Activated T-cell treated with anti-CD3 and anti-CD28 coated beads, Interleukin-2, amount 50 U/mL, for 4 hours (primary cell): ENCODE measurements around the gene MMEL1. TPM values are rescaled to one million over a fixed set of nuclear protein-coding genes. Genes with fewer than 3 reads are reported as not detected.

Source experiments
- ATAC-seq, 2 donors: fragments of 200-7000 bp; cut with Tn5 transposase; one replicate each; pipeline ENCODE4 v1.10.0; 2021
- DNase-seq: peaks from one replicate; pipeline ENCODE4 v3.0.0-alpha.2; 2020
- H3K27me3 Mint-ChIP-seq: one replicate; pipeline ENCODE4 v1.8.0; 2021; ENCODE audit warnings: low read depth, mixed read lengths
- H3K36me3 Mint-ChIP-seq: one replicate; pipeline ENCODE4 v1.8.0; 2022; ENCODE audit warnings: mixed read lengths; ENCODE audit not compliant: insufficient read depth
- H3K4me1 Mint-ChIP-seq: one replicate; pipeline ENCODE4 v1.8.0; 2021; ENCODE audit warnings: low read depth, mixed read lengths
- H3K4me3 Mint-ChIP-seq: one replicate; pipeline ENCODE4 v1.8.0; 2021; ENCODE audit warnings: mild to moderate bottlenecking, moderate library complexity, mixed read lengths
- H3K9me3 Mint-ChIP-seq: one replicate; pipeline ENCODE4 v1.8.0; 2021; ENCODE audit warnings: mixed read lengths
- total RNA-seq, 3 donors: library from RNA; stranded (reverse); gene quantifications; one replicate each; pipeline ENCODE4 v1.2.1, GENCODE V29; 2021

Gene MMEL1
- total RNA-seq, 3 donors from 2014 or later: 0.61 to 0.68 TPM; not detected in 1

- H3K4me1 Mint-ChIP-seq: peaks cover 21% of the 10 kb centered on the region
- no peaks in the 10 kb centered on the region for H3K9me3 Mint-ChIP-seq
- H3K36me3 Mint-ChIP-seq: peaks cover 14% of the 10 kb centered on the region
- DNase-seq (no peak), ATAC-seq (peak; percentile 39 to 42)
- no peaks in the 10 kb centered on the region for H3K27me3 Mint-ChIP-seq
- no peak overlapping the region for H3K4me3 Mint-ChIP-seq
These were observed 70.6 kb downstream of the MMEL1 start for GRCh38 chr1:2561898-2562895.

DNA sequence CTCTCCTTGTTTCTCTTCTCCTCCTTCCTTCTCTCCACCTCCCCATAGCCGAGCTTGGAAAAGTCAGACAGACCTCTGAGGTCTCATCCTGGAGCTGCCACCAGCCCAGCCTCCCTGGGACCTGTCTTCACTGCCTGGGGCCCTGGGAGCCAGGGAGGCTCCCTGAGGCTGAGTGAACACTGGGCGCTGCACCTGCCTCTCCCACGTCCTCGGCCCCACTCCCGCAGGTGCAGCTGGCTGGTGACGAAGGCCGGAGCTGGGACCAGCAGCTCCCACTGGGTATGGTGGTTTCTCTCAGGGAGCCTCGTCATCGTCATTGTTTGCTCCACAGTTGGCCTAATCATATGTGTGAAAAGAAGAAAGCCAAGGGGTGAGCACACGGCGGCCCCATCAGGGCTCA is 71.4 kb downstream of the MMEL1 start:
- ATAC-seq (no peak), DNase-seq (no peak)
- no peak overlapping the region for H3K4me3 Mint-ChIP-seq
- H3K27me3 Mint-ChIP-seq: no peaks in the 10 kb centered on the region
- H3K36me3 Mint-ChIP-seq: peaks cover 14% of the 10 kb centered on the region
- H3K4me1 Mint-ChIP-seq: peaks cover 22% of the 10 kb centered on the region
- H3K9me3 Mint-ChIP-seq: no peaks in the 10 kb centered on the region

DNA sequence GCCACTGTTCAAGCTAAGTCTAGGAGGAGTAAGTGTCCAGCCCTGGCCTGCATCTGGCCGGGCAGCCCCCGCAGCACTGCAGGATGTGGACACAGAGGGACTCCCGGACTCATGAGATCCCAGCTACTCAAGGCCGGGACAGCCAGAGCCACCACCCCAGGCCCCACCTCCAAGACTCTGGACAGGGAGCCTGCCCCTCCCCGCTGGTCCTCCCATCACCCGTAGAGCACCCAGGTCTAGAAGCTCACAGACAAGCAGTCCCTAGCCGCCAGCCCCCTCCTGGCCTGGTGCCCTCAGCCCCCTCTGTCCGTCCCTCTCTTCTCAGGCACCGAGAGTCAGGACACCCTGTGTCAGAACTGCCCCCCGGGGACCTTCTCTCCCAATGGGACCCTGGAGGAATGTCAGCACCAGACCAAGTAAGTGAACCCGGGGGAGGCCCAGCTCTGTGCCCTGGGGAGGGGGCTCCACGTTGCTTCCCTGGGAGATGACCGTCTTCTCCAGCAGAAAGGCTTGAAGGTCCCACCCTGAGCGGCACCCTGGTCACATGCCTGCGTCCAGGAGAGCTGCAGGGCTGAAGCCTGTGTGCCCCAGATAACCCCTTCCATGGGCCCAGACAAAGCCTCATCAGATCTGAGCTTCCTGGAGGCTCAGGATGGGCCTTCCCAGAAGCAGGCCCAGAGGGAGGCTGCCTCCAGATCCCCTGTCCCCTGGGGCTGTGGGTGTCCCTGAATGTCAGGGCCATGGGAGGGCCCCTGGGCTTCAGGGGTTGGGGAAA is 72.3 kb downstream of the MMEL1 start:
- H3K4me3 Mint-ChIP-seq: no peak overlapping the region
- DNase-seq (no peak), ATAC-seq (no peak)
- peaks cover 14% of the 10 kb centered on the region for H3K36me3 Mint-ChIP-seq
- no peaks in the 10 kb centered on the region for H3K9me3 Mint-ChIP-seq
- H3K4me1 Mint-ChIP-seq: peaks cover 29% of the 10 kb centered on the region
- H3K27me3 Mint-ChIP-seq: no peaks in the 10 kb centered on the region

DNA sequence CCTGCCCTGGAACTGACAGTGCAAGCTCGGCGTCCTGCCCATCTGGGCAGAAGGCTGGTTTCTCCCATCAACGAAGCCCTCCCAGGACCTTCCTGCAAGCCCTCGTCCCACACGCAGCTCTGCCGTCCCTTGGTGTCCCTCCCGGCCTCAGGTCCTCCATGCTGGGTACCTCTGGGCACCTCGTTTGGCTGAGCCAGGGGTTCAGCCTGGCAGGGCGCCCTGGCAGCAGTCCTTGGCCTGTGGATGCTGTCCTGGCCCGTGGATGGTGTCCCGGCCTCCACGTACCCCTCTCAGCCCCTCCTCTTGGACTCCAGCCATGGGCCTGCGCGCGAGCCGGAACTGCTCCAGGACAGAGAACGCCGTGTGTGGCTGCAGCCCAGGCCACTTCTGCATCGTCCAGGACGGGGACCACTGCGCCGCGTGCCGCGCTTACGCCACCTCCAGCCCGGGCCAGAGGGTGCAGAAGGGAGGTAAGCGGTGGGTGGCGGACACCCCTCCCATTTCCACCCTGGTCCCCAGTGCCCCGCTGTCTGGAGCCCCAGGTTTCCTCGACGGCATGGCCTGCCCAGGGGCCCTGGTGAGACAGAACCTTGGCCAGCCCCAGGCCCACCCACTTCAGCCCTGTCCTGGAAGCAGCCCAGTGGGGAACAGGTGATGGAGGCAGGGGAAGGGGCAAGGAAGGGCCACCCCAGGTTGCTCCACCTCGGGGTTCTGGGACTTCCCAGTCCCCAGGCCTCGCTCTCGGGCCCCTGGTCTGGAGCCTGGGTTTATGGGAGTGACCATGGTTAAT is 73.1 kb downstream of the MMEL1 start:
- peaks cover 35% of the 10 kb centered on the region for H3K4me1 Mint-ChIP-seq
- H3K4me3 Mint-ChIP-seq: no peak overlapping the region
- no peaks in the 10 kb centered on the region for H3K27me3 Mint-ChIP-seq
- no peaks in the 10 kb centered on the region for H3K9me3 Mint-ChIP-seq
- DNase-seq (no peak), ATAC-seq (no peak)
- peaks cover 14% of the 10 kb centered on the region for H3K36me3 Mint-ChIP-seq

DNA sequence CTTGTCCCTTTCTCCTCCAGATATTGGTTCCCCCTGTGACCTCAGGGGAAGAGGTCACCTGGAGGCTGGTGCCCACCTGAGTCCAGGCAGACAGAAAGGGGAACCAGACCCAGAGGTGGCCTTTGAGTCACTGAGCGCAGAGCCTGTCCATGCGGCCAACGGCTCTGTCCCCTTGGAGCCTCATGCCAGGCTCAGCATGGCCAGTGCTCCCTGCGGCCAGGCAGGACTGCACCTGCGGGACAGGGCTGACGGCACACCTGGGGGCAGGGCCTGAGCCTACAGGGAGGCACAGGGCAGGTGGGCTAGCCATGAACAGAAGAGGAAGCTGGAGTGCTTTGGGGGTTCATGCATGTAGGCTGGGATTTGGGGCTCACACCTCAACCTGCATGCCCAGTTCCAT is 74.0 kb downstream of the MMEL1 start:
- Mint-ChIP-seq H3K36me3 (peaks cover 14% of the 10 kb centered on the region), H3K9me3 (no peaks in the 10 kb centered on the region), H3K4me3 (peak overlapping the region; percentile 99), H3K4me1 (peaks cover 39% of the 10 kb centered on the region), H3K27me3 (no peaks in the 10 kb centered on the region)
- DNase-seq (no peak), ATAC-seq (no peak)

DNA sequence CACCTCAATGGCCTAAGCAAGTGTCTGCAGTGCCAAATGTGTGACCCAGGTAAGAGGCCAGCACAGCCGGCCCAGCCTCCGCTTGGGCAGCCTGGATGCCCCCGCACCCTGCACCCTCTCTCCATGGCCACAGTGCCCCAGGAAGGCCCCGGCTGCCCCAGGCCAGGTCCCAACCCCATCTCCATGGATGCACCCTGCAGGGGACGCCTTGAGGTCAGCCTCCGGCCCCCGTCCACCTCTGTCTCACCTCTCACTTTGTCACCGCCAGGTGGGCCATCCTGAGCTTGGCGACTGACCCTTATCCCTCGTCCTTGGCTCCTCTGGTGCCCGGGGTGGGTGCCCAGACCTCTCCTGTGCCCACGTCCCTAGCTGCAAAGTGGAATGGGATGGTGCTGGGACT is 74.4 kb downstream of the MMEL1 start:
- ATAC-seq: no peak
- Mint-ChIP-seq H3K9me3 (no peaks in the 10 kb centered on the region), H3K27me3 (no peaks in the 10 kb centered on the region), H3K4me3 (peak overlapping the region; percentile 99), H3K4me1 (peaks cover 41% of the 10 kb centered on the region), H3K36me3 (peaks cover 11% of the 10 kb centered on the region)
- no peak for DNase-seq

DNA sequence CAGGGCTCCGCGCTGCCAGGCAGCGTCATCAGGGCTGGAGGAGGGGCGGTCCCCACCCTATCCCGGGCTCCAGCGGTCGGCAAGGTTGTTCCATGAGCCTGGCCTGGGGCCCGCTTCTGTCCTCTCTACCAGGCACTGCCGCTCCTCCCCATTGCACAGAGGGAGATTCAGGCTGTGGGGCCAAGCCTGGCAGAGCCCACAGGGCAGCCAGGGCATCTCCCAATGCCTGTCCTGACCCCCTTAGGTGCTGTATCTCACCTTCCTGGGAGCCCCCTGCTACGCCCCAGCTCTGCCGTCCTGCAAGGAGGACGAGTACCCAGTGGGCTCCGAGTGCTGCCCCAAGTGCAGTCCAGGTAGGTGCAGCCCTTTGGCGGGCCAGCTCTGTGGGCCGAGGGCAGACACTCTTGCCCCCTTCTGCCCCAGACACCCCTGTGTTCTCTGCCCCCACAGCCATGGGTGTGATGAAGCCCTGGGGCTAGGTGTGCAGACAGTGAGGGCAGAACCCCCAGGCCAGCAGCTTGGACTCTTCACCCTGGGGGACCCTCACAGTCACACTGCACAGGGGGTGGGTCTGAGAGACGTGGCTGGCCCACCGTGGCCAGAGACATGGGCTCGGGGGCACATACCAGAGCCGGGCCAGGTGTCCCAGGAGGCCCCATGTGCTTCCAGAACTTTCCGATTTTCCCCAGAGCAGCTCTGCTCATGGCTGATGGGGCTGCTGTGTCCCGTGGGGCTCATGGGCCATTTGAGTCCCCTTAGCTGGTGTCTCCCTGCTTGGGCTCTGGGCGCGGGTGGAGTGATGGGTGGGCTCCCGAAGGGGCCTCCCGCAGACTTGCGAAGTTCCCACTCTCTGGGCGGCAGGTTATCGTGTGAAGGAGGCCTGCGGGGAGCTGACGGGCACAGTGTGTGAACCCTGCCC is 75.1 kb downstream of the MMEL1 start:
- Mint-ChIP-seq H3K4me3 (peak overlapping the region; percentile 99), H3K36me3 (peaks cover 11% of the 10 kb centered on the region), H3K9me3 (no peaks in the 10 kb centered on the region), H3K27me3 (no peaks in the 10 kb centered on the region), H3K4me1 (peaks cover 41% of the 10 kb centered on the region)
- ATAC-seq: no peak
- no peak for DNase-seq

GRCh38 chr1:2556678-2557481 is 75.9 kb downstream of the MMEL1 start:
- H3K4me3 Mint-ChIP-seq: peak overlapping the region; percentile 99
- DNase-seq (no peak), ATAC-seq (peak; percentile 4 to 8)
- H3K9me3 Mint-ChIP-seq: no peaks in the 10 kb centered on the region
- H3K27me3 Mint-ChIP-seq: no peaks in the 10 kb centered on the region
- peaks cover 41% of the 10 kb centered on the region for H3K4me1 Mint-ChIP-seq
- H3K36me3 Mint-ChIP-seq: peaks cover 11% of the 10 kb centered on the region

- ATAC-seq: peak; percentile 81 to 82
- Mint-ChIP-seq H3K9me3 (no peaks in the 10 kb centered on the region), H3K27me3 (no peaks in the 10 kb centered on the region), H3K4me1 (peaks cover 39% of the 10 kb centered on the region), H3K36me3 (peaks cover 8% of the 10 kb centered on the region), H3K4me3 (peak within 1 kb of the TSS; percentile 99)
- DNase-seq: peak; percentile 70
These were observed 76.5 kb downstream of the MMEL1 start, which contains the start of gene TNFRSF14 for GRCh38 chr1:2556277-2556677. Gene TNFRSF14, plus strand, starts transcription at chr1:2556371. Its CDS starts 294 bp downstream, at chr1:2556665.

GRCh38 chr1:2555634-2556276 is 77.1 kb downstream of the MMEL1 start:
- Mint-ChIP-seq H3K4me3 (peak overlapping the region; percentile 99), H3K27me3 (no peaks in the 10 kb centered on the region), H3K4me1 (peaks cover 38% of the 10 kb centered on the region), H3K9me3 (no peaks in the 10 kb centered on the region), H3K36me3 (peaks cover 6% of the 10 kb centered on the region)
- DNase-seq: peak; percentile 61
- peak; percentile 65 to 66 for ATAC-seq

DNA sequence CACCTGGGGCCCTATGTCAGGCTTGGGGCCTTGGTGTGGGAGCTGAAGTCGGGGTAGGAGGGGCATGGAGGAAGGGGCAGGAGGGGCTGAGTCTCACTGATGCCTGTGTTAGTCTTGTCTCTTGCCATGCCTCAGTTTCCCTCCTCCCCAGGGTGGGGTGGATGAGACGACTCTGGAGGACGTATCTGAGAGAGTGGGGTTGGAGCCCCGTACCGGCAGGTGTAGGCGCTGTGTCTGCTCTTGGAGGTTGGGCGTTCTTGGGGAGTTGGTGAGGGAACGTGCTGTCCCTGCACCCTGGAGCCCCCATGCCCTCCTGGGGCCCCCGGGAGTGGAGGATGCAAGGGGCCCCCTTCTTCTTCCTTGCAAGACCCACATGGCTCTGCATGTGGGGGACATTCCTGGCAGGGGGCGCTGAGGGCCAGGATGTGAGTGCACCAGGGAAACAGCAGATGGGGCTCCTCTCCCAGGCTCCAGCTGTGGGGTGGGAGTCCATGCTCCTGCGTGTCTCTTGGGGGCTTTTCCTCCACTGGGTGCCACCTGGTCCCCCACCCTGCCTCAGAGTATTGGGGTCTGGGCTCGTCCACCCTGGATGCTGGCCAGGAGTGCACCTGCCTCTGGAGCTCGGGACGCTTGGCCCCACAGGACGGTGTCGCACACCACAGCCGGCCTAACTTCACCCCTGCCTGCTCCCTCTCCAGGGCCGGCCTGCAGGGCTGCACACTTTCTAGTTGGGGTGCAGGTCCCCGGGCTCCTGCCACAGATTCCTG is 78.0 kb downstream of the MMEL1 start:
- H3K9me3 Mint-ChIP-seq: no peaks in the 10 kb centered on the region
- DNase-seq: peak; percentile 55
- H3K4me1 Mint-ChIP-seq: peaks cover 40% of the 10 kb centered on the region
- peak overlapping the region; percentile 99 for H3K4me3 Mint-ChIP-seq
- no peaks in the 10 kb centered on the region for H3K27me3 Mint-ChIP-seq
- ATAC-seq: peak in 1 of 2 donors; percentile 11
- peaks cover 6% of the 10 kb centered on the region for H3K36me3 Mint-ChIP-seq
